HG02759 (cell line): ENCODE data around the gene RALGPS2.
A peak's percentile ranks its signal among the peaks of the same experiment; 100 is the strongest.
"Not testable (repeated sequence)": the region's sequence is repeated elsewhere in the genome, so short reads cannot be mapped to it uniquely, and the experiment has no call there.

Experiments
- ATAC-seq: cut with Tn5 transposase; IDR thresholded peaks from one replicate; pipeline ENCODE4 v1.9.1; 2021; ENCODE audit warnings: mild to moderate bottlenecking, moderate library complexity; ENCODE audit not compliant: unreplicated experiment

RALGPS2 gene

DNA sequence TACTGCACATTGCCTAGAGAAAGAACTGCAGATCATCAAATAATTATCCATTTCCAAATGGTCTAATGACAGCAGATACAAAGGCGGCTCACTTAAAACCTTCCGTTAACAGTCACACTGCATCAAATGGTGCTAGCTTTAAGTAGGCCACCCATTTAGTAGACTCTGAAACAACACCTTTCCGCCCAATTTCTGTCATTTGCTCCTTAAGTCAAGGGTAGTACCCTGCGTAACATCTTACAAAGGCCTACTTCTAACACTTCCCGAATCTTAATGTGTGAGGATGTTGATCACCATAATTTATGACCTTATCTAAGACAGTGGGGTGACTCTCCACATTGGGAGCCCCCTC is 692 bp upstream of the RALGPS2 start:
- ATAC-seq, result no peak

DNA sequence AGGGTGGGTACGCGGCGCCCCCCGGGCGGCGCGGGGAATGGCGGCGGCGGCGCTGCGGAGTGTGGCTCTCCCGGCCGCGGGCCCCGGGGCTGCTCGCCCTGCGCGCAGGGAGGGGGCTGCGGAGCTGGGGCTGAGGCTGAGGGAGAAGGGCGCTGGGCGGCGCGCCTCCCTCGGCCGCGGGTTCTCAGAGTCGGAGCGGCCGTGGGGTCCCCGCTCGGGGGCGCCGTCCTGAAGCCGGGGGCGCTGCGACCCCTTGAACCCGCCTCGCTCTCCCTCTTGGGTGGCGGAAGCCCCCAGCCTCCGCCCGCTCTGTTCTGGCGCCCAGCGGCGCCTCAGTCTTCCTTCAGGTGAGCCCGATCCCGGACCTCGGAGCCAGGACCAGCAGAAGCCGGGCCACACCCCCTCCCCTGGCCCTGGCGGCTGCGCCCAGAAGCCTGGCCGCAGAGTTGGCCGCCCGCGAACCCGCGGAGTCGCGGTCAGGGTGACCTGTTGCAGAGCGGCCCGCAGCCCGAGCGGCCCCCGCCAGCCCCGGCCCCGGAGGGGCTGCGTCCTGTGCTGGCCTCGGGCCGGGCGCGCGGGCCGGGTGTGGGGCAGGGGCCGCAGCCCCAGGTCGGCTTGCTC is 532 bp downstream of the RALGPS2 start:
- ATAC-seq, result peak; percentile 41

DNA sequence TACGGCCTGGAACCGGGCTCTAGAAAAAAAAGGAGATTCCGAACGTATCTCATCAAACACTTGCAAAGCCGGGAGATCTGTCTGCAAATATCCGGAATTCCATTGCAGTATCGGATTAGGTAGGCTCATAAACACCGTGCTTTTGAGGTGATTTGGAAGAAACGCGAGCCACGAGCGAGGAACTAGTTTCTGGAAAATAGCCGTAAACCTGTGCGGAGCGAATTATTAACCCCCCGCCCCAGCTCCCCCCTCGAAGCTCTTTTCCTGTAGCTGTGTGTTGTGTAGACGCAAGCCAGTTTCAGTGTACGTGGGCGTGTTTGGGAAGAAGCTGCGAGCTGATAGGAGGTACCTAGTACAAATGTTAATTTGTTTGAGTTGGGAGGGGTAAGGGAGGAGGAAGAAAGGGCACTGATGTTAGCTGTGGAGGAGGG is 1.1 kb downstream of the RALGPS2 start:
- peak; percentile 72 for ATAC-seq

DNA sequence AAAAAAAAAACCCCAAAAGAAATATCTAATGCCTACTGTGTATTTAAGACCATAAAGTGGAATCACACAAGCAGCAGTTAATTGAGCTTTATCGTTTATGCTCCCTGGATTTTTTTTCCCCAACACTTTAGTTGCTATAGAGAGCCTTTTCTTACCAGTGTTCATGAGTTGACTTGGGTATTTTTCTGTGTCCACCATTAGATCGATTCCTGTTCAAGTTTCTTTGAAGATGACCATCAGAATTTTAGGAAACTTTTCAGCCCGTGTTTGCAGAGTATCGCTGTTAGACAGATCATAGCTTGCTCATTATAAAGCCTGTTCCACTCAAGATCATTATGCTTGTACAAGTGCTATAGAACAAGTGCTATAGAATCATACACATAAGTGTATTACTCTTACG is 1.5 kb downstream of the RALGPS2 start:
- ATAC-seq, result no peak

DNA sequence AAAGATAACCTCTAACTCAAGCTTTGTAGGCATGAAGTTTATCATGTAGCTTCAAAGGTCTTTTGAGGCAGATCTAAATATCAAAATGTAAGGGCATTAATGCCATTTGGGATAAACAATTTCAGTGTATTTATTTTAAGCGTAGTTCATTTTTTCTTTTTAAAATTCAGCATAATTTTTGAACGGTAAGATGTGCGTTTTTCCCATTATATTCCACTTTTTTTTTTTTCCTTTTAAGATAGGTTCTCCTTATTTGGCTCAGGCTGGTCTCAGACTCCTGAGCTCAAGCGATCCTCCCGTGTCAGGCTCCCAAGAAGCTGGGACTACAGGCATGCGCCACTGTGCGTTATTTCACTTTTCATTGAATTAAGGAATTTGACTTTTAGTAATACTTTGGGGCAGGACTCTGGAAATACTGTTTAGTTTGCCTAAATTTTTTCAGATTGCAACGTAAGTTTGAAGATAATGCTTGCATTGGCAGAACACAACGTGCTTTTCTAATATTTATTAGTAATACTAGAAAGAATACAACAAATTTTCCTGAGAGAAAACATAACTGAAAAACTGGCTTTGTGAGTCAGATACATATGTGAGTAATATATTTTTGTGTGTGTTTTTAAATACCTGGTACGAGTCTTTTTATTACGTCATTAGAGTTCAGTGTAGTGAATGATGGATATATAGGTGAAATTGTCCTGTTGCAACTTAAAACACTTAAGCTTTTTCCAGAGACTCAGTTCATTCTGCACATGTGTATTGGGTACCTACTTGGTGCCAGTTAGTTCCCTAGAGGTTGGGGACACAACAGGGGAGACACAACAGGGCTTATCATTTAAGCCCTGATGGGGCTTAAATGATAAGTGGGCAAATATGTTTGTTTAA is 2.2 kb downstream of the RALGPS2 start:
- ATAC-seq, result no peak

DNA sequence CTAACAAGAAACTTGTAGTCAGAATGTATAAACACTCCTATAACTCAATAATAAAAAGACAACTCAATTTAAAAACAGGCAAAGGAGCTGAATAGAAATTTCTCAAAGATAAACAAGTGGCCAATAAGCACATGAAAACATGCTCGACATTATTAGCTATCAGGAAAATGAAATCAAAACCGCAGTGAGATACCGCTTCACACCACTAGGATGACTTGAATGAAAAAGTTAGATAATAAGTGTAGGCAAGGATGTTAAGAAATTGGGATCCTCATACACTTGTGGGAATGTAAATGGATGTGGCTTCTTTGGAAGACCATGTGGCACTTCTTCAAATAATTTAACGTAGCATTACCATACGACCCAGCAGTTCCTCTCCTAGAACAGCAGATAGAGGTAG is 8.9 kb downstream of the RALGPS2 start:
- ATAC-seq, result no peak

DNA sequence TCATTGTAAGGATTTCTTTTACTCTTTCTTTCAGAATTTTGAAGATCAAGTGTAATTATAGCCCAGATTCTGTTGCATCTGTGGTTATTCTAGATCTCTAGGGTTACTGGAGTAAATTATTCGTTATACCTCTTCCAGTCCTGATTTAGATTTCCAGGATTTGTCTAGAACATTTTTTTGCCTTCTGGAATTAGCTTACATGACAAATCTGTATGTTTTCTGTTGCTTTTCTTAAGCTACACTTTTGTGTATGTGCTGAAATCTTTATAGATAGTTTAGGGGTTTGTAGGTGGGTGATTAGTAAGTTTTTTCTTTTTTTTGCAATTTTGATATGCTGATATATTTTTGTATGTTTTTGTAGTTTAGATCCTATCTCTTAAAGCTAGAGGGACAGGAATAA is 13.7 kb downstream of the RALGPS2 start:
- no peak for ATAC-seq

DNA sequence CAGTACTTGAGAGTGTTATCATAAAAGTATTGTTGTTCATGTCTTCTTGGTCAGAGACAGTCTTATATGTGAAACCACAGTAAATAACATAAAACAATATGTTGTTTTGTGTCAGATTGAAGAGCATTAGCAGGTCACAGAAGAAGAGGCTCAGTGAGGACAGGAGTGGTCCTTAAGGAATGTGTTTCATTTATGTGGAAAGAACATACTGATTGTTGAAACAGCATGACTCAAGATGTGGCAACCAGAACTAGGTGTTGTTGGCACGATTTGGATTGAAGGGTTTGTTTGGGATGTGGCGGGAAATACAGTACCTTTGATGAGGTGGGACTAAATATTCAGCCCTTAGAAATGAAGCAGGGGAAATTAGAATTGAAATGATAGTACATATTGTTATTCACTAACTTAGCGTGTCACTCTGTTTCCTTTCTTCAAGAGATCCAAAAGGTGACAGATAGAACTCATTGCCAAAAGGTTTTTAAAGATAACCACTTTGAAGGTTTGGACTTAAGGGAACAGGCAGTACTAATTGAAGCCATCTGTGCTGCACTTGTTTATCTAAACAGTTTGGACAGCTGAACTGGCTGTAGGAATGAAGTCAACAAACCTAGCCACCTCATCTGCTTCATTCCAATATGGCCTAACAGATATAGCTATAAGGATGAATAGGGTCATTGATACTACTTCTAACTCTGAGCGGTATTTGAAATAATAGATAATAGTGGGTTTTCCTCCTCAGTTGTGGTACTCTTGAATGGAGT is 14.4 kb downstream of the RALGPS2 start:
- no peak for ATAC-seq

DNA sequence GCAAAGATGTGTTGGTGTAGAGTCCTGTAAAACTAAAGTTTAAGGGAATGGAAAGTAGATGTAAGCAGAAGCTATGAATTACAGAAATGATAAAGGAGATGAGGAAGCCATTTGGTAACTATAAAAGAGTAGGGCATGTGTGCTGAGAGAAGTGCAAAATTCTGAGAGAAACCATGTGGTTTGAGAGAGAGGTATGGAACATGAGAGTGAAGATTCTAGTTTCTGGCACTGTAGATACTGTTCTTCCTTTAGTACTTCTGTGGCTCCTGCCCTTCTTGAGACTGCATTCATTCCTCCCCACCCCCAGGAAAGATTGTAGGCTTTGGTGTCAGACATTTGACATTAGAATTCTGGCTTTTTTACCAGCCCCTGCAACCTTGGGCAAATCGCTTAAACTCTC is 15.4 kb downstream of the RALGPS2 start:
- ATAC-seq, result no peak

DNA sequence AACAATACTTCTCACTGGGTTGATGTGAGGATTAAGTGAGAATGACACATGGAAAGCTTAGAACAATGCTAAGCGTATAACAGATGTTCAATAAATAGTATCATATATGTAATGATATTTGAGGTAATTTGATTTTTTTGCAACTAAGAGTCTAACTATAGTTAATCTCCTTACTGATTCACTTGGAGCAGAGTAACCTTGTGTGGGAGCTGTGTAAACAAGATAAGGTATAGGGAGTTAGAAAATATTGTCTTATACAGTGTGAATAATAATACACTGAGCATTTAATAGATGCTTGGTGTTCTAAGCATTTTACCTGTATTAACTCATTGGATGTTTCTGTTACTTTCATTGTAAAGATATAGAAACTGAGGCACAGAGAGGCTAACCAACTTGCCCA is 15.9 kb downstream of the RALGPS2 start:
- ATAC-seq, result no peak

DNA sequence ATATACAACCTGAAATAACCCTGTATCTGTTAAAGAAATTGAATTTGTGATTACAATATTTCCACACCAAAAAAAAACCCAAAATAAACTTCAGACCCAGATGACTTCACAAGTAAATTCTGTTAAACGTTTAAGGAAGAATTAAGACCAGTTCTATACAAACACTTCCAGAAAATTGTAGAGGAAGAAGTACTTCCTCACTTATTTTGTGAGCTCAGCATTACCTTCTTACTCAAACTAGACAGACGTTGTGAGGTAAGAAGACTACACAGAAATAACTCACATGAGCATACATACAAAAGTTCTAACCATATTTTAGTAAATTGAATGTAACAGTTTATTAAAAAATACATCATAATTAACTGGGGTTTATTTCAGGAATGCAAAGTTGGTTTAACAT is 18.8 kb downstream of the RALGPS2 start:
- no peak for ATAC-seq

DNA sequence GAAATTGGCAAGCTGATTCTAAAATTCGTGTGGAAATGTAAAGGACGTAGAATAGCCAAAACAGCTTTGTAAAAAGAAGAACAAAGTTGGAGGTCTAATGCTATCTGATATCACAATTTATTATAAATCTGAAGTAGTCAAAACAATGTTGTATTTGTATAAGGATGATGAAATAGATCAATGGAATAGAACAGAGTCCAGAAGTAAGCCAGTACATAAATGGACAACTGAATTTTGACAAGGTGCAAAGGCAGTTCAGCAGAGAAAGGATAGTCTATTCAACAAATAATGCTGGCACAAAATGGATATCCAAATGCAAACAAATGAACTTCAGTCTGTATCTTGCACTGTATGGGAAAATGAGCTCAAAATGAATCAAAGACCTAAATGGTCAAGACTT is 20.2 kb downstream of the RALGPS2 start:
- ATAC-seq, result no peak

DNA sequence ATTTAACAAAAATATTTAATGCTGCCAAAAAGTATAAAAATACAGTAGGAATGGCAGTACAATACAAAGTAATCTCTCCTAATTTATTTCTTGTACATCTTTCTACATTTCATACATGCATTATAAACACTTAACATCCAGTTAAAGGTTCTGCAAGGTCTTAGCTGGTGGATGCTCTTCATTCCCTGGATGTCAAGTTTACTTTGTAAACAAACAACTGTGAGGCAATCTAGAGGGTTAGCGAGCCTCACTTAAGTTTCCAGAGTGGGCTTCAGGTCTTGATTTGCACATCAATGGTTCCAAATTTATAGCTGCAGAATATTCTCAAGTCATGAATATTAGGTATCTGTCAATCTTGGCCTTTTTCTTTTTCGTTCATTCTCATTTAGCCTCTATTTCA is 21.3 kb downstream of the RALGPS2 start:
- no peak for ATAC-seq

DNA sequence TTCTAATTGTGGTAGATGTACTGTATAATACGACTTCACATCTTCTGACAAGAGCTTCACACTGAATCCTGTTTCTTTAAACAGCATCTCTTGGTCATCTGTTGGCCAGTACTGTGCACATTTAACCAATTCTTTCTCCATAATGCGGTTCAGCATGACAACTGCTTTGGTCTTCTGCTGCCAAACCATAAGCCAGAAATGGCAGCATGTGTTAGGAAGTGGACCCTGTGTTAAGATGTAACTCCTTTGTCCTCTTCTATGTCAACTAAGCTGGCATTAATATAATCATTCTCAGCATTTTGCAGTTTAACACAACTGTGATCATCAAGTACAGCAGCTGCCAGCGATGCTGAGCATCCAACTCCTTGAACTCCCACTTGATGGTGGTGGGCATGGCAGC is 22.3 kb downstream of the RALGPS2 start:
- ATAC-seq, result not testable (repeated sequence)

DNA sequence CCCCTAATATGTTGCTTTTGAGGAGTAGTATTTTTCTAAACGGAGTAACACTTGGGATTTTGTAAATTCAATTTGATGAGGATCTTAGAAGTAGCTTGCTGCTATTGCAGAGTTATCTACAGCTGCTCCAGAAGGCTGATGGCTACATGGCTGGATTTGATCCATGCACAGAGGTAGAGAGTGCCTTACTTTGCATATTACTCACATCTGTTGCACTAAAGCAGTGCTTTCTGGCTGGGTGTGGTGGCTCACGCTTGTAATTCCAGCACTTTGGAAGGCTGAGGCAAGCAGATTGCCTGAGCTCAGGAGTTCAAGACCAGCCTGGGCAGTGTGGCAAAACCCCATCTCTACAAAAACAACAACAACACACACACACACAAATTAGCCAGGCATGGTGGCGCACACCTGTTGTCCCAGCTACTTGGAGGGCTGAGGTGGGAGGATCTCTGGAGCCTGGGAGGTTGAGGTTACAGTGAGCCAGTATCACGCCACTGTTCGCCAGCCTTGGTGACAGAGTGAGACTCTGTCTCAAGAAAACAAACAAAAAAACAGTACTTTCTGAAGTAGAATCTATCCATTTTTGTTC is 24.6 kb downstream of the RALGPS2 start:
- no peak for ATAC-seq

DNA sequence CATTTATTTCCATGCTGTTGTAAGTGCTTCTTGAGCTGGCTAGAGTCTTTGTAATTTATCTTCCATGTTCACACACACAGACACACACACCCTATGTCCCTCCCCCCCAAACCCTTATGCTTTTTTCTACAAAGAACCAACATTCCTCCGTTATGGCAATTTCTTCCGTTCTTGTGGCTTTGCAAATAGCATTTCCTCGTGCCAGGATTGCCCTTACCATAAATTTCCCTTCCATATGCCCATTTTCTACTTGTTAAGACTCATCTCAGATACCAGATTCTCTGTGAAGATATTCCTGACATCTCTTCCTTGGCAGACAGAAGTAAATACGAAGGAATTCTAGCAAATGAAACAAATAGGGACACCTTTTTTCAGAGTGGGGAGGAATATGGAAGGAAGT is 26.0 kb downstream of the RALGPS2 start:
- ATAC-seq, result no peak

DNA sequence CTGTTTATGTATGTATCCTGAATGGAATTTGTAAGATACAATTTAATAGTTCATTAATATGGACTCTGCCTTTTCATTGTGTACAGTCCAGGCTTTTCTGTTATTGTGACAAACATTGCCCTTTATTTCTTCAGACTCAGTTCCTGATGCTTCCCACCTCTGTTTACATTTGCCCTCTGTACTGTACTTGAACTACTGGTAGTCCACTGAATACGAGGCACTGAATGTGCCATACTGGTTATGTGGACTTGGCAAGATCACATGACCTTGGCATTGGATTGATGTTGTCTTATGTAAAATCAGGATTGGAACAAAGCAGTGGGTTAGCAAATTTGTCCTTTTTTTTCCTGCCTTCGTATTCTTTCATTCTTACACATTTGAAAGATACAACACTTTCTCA is 27.8 kb downstream of the RALGPS2 start:
- no peak for ATAC-seq

DNA sequence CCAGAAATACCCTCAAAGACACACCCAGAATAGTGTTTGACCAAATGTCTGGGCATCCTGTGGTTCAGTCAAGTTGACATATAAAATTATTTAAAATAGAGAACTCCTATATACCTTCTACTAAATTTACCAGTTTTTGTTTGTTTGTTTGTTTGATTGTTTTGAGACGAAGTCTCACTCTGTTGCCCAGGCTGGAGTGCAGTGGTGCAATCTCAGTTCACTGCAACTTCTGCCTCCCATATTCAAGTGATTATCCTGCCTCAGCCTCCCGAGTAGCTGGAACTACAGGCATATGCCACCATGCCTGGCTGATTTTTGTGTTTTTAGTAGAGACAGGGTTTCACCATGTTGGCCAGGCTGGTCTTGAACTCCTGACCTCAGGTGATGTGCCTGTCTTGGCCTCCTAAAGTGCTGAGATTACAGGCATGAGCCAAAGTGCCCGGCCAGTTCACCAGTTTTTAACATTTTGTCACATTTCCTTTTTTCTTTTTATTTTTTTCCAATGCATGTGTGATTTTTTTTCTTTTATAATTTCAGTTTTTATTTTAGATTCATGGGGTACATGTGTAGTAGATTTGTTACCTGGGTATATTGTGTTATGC is 29.7 kb downstream of the RALGPS2 start:
- not testable (repeated sequence) for ATAC-seq

DNA sequence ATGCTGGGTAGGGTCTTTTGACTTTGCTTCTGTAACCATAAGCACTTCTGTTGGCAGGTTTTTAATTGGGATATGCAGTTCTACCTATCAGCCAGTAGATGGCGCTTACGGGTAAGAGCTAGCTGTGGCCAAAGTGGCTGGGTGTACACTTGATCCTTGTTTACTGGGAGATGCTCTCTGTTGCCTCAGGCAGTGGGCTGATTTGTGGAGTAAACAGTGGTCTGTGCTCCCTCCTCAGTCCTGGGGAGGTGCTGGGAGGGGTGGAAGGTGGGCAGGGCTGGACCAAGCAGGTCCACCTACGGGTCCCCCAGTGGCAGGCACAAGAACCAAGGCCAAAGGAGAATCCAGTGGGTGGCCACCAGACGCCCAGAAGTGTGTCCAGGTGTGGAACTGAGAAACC is 43.4 kb downstream of the RALGPS2 start:
- no peak for ATAC-seq

DNA sequence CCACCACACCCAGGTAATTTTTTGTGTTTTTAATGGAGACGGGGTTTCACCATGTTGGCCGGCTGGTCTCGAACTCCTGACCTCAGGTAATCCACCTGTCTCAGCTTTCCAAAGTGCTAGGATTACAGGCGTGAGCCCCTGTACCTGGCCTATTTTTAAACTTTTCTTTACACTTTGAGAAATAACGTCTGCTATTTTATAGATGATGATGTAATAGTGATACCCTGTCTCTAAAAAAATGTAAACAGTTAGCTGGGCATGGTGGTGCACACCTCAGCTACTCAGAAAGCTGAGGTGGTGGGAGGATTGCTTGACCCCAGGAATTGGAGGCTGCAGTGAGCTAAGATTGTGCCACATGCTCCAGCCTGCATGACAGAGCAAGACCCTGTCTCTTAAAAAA is 47.9 kb downstream of the RALGPS2 start:
- ATAC-seq, result no peak

DNA sequence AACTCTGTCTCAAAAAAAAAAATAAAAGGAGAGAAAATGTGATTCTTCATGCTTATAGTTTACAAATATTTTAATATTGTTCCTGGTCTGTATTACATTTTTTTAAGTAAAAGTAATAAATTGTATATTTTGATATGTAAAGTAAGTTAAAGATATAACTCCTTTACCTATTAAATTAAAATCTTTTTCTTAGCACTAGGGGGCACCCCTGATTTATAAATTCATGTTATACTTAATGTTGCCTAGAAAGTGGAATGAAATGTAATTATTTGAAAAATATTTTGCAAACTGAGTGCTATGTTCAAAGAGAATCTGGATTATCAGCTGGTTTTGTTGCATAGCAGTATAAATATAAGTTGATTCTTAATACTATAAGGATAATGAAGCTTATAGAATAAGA is 49.2 kb downstream of the RALGPS2 start:
- ATAC-seq, result no peak
